NCI-H146 (cell line): Measurements from ENCODE around the gene TNRC6B.
"Not testable (repeated sequence)": the region's sequence is repeated elsewhere in the genome, so short reads cannot be mapped to it uniquely, and the experiment has no call there.

ENCODE experiments used
- DNase-seq: peaks from one replicate; lab custom pipeline; 2025; lab: John Stamatoyannopoulos, UW

TNRC6B gene, protein sequence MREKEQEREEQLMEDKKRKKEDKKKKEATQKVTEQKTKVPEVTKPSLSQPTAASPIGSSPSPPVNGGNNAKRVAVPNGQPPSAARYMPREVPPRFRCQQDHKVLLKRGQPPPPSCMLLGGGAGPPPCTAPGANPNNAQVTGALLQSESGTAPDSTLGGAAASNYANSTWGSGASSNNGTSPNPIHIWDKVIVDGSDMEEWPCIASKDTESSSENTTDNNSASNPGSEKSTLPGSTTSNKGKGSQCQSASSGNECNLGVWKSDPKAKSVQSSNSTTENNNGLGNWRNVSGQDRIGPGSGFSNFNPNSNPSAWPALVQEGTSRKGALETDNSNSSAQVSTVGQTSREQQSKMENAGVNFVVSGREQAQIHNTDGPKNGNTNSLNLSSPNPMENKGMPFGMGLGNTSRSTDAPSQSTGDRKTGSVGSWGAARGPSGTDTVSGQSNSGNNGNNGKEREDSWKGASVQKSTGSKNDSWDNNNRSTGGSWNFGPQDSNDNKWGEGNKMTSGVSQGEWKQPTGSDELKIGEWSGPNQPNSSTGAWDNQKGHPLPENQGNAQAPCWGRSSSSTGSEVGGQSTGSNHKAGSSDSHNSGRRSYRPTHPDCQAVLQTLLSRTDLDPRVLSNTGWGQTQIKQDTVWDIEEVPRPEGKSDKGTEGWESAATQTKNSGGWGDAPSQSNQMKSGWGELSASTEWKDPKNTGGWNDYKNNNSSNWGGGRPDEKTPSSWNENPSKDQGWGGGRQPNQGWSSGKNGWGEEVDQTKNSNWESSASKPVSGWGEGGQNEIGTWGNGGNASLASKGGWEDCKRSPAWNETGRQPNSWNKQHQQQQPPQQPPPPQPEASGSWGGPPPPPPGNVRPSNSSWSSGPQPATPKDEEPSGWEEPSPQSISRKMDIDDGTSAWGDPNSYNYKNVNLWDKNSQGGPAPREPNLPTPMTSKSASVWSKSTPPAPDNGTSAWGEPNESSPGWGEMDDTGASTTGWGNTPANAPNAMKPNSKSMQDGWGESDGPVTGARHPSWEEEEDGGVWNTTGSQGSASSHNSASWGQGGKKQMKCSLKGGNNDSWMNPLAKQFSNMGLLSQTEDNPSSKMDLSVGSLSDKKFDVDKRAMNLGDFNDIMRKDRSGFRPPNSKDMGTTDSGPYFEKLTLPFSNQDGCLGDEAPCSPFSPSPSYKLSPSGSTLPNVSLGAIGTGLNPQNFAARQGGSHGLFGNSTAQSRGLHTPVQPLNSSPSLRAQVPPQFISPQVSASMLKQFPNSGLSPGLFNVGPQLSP (N-terminal part only)

DNA sequence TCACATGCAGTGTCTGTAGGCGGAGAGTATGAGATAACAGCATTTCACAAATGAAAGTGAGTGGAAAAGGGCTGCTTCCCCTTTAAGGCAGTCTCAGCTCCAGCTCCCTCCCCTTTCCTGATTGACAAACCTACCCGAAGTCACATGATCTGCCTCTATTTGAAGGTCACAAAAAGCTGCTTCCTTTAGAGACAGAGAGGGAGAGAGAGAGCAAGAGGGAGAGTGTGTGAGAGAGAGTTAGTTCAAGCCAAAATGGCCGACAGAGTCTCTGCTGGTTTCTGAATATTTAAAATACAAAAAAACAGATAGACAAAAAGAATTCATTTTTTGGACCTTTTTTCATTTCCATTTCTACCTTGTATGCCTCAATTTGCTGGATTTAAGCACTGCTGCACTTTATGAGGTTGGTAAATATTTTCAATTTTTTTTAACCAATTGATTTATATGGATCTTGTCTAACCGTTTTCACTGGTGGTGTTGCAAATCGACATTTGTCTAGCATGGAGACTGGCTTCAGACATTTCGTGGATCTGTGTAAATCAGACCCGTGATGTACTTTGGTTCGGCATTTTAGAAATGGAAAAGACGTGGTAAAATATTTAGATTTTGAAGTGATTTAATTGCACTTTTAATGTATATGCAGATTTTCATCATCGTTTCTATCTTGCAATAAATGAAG is at the start of gene TNRC6B:
TNRC6B (plus strand) TSS at position 188 of the 679 bp plus-strand sequence; CDS start at position 399, 211 bp downstream.
- DNase-seq, result peak; percentile 90

DNA sequence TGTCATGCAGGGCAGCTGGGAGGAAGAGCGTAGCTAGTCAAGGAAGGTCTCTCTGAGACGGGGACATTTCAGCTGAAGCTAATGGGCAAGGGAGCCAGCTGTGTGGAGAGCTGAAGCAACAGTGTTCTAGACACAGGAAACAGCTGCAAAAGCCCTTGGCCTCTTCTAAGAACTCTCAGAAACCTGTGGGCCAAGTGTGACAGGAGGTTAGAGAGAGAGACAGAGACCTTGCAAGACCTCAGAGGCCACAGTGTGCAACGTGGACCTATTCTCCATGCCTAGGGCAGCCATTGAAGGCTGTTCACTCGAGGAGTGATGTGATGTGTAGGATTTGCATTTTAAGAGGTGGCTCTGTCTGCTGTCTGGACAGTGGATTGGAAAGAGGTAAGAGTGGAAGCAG is 48.7 kb upstream of the TNRC6B start:
- DNase-seq, result no peak

DNA sequence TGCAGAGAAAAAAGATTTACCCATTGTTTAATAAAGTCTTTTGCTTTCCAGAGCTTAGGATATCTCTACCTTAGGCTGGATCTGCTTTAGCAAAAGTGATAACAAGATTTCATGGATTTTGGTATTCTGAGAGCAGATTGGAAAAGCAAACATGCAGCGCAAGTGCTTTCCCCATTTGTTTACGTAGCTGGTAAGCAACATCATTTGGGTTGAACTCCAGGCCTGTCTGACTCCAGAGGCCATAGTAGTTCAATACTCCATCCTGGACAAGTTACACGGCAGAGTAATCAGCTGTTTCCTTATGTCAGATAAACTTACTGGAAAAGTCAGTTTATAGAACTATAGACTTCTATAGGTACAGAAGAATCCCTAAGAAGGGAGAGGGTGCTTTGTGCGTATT is 40.6 kb upstream of the TNRC6B start:
- no peak for DNase-seq

DNA sequence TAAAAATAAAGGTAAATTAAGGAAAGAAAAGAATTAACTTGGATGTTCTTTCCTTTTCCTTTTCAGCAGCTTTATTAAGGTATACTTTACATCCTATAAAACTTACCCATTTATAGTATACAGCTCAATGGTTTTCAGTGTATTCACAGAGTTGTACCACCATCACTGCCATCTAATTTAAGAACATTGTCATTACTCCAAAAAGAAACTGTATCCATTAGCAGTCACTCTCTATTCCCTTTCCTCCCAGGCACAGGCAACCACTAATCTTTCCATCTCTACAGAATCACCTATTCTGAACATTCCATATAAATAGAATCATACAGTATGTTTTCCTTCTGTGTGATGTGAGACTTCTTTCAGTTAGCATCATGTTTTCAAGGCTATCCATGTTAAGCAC is 38.9 kb upstream of the TNRC6B start:
- DNase-seq, result no peak

GRCh38 chr22:40147388-40148176 is 30.1 kb upstream of the TNRC6B start:
- DNase-seq, result no peak

DNA sequence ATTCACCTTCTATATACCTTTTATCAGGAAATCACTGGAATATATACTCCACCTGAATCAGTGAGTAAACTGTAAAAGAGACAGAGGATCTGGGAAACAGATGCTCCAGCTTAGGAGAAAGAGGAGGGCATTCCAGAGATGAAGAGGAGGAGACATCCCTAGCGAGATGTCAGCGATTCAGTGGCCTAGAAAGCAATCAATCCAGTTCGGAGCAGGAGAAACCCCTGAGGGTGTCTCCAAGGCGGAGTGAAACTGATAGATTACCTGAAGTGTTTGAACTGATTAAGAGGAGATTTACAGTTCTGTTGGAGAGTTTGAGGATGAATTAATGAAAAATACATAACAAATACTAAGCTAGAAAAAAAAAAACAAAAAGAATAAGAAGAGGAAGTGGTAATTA is 24.5 kb upstream of the TNRC6B start:
- peak; percentile 34 for DNase-seq

- no peak for DNase-seq
These were observed 24.0 kb upstream of the TNRC6B start for GRCh38 chr22:40153705-40154104.

- peak; percentile 91 for DNase-seq
These were observed 21.7 kb upstream of the TNRC6B start for GRCh38 chr22:40156001-40156516.

DNA sequence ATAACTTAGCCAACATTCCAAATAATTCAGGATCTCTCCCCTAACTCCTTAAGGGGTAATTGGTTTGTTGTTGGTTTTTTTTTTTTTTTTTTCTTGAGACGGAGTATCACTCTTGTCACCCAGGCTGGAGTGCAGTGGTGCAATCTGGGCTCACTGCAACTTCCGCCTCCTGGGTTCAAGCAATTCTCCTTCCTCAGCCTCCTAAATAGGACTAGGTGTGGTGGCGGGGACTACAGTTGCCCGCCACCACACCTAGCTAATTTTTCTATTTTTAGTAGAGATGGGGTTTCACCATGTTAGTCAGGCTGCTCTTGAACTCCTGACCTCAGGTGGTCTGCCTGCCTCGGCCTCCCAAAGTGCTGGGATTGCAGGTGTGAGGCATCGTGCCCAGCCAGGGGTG is 21.0 kb upstream of the TNRC6B start:
- not testable (repeated sequence) for DNase-seq

GRCh38 chr22:40157330-40157945 is 20.3 kb upstream of the TNRC6B start:
- no peak for DNase-seq

DNA sequence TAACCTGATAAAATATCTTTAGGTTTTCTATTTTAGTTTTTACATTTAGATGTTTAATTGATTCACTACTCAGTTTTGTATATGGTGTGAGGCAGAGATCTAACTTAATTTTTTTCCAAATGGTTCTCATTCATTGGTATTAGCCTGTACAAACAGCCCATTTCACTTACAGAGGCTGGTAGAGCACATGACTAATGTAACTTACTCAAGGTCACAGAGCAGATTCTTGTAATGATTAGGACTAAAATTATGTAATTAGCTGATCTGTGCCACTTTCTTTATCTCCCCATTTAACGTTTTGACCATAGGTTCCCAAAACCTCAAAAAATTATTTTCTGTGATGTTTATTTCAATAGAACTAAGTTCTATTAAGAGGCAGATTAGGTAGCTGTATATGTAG is 16.5 kb upstream of the TNRC6B start:
- DNase-seq, result no peak

GRCh38 chr22:40165537-40165936 is 12.2 kb upstream of the TNRC6B start:
- DNase-seq, result not testable (repeated sequence)

DNA sequence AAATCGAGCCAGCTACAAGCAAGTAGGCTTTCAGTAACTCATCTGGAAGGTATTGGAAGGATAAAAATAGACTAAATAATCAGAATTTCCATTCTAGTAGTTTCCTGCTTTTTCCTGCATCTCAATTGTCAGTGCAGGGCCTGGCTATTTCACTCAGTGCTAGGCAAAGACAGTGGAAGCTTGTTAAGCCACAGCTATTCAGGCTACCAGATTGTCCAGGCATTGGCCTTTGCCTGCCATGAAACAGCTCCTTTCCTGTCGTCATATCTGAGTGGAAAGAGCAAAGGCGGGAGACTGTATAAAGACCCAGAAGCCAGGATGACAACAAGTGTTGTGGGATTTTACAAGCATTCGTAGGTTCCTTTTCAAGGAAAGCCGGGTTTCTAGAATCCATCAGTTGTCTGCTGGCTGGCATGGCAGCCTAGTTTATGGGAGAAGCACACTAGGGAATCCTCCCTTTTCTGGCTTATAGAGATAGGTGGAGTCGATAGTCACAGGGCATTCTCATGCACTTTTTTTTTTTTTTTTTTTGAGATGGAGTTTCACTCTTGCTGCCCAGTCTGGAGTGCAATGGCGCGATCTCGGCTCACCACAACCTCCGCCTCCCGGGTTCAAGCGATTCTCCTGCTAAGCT is 2.0 kb upstream of the TNRC6B start:
- no peak for DNase-seq

- no peak for DNase-seq
These were observed 596 bp upstream of the TNRC6B start for GRCh38 chr22:40176921-40177737.

GRCh38 chr22:40178417-40179409 is 988 bp downstream of the TNRC6B start:
- peak; percentile 39 for DNase-seq

GRCh38 chr22:40179526-40179925 is 1.8 kb downstream of the TNRC6B start:
- no peak for DNase-seq

DNA sequence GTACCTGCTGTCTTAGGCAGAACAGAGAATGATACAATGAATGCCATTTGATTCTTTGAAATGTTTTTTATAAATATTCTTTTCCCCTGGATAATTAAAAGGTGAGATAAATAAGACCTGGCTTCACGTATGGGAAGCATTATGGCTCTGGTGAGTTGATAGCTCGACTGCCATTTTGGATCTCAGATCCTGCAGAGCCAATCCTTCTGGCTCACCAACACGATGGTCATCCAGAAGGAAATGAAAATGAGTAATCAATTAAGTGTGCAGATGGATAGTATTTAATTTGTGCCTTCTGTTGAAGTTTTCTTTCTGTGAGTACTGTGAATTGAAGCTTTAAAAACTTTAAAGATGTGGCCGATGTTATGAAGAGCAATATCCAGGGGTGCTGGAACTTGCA is 2.7 kb downstream of the TNRC6B start:
- DNase-seq, result no peak
